Activated CD8-positive, alpha-beta memory T cell treated with anti-CD3 and anti-CD28 coated beads, Interleukin-2, amount 50 U/mL, for 24 hours (primary cell): Measurements from ENCODE around the gene UNC5B.

Experiments
- DNase-seq: peaks from one replicate; pipeline ENCODE4 v3.0.0-alpha.2; 2020; ENCODE audit errors: extremely low read depth

Gene UNC5B

GRCh38 chr10:71281646-71282322, 69.4 kb downstream of the UNC5B start:
- no peak for DNase-seq

- no peak for DNase-seq
Measured at GRCh38 chr10:71282323-71282680, 69.9 kb downstream of the UNC5B start.

GRCh38 chr10:71283410-71283809, 71.0 kb downstream of the UNC5B start:
- no peak for DNase-seq

GRCh38 chr10:71283876-71284275, 71.5 kb downstream of the UNC5B start:
- no peak for DNase-seq

GRCh38 chr10:71284544-71285179, 72.3 kb downstream of the UNC5B start:
- no peak for DNase-seq

GRCh38 chr10:71285180-71285545, 72.8 kb downstream of the UNC5B start:
- DNase-seq: no peak

GRCh38 chr10:71285986-71286385, 73.6 kb downstream of the UNC5B start:
- DNase-seq: no peak

GRCh38 chr10:71286521-71287294, 74.3 kb downstream of the UNC5B start:
- no peak for DNase-seq

GRCh38 chr10:71287456-71287855, 75.1 kb downstream of the UNC5B start:
- DNase-seq: no peak

- DNase-seq: no peak
Measured at GRCh38 chr10:71288461-71288860, 76.1 kb downstream of the UNC5B start.

- no peak for DNase-seq
Measured at GRCh38 chr10:71289421-71290130, 77.2 kb downstream of the UNC5B start.

GRCh38 chr10:71290331-71290730, 78.0 kb downstream of the UNC5B start:
- no peak for DNase-seq

- no peak for DNase-seq
Measured at GRCh38 chr10:71290806-71291527, 78.6 kb downstream of the UNC5B start.

- no peak for DNase-seq
Measured at GRCh38 chr10:71291528-71291900, 79.1 kb downstream of the UNC5B start.

- no peak for DNase-seq
Measured at GRCh38 chr10:71292624-71293445, 80.5 kb downstream of the UNC5B start.

GRCh38 chr10:71293446-71294084, 81.2 kb downstream of the UNC5B start:
- DNase-seq: no peak

GRCh38 chr10:71294091-71294561, 81.8 kb downstream of the UNC5B start:
- no peak for DNase-seq

GRCh38 chr10:71294856-71295255, 82.5 kb downstream of the UNC5B start:
- no peak for DNase-seq

GRCh38 chr10:71295641-71296040, 83.3 kb downstream of the UNC5B start:
- DNase-seq: no peak

GRCh38 chr10:71296086-71296485, 83.7 kb downstream of the UNC5B start:
- DNase-seq: no peak
